ENCODE results near the gene COX14.

COX14 gene

DNA sequence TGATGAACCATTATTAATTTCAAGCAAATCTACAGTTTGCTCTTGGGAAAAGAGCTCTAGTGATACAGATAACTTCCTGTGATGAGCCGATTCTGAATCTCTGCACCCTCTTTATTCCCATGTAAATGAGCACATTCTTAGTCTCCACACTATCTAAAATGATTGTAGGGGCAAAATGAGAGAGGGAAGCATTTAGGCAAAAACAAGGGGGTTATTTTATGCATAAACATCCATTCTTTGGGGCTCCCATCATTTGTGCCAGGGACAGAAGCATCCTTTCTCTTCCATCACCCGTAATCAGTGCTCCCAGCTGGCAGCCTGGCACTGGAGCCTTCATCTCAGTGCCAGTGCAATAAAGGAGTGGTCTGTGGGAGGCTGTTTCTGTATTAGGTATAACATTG lies 9.9 kb upstream of the COX14 start:
- TF ChIP-seq, protein P1, sequence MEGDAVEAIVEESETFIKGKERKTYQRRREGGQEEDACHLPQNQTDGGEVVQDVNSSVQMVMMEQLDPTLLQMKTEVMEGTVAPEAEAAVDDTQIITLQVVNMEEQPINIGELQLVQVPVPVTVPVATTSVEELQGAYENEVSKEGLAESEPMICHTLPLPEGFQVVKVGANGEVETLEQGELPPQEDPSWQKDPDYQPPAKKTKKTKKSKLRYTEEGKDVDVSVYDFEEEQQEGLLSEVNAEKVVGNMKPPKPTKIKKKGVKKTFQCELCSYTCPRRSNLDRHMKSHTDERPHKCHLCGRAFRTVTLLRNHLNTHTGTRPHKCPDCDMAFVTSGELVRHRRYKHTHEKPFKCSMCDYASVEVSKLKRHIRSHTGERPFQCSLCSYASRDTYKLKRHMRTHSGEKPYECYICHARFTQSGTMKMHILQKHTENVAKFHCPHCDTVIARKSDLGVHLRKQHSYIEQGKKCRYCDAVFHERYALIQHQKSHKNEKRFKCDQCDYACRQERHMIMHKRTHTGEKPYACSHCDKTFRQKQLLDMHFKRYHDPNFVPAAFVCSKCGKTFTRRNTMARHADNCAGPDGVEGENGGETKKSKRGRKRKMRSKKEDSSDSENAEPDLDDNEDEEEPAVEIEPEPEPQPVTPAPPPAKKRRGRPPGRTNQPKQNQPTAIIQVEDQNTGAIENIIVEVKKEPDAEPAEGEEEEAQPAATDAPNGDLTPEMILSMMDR (IDR thresholded peaks at IDR 0.05; ENCODE audit: control insufficient read depth, insufficient read depth, low read depth, low read length, missing control alignments) = no peak
- DNase-seq (ENCODE audit: low read depth) = no peak
- H3K4me3 ChIP-seq (ENCODE audit: control insufficient read depth, low read depth, low read length) = no peak overlapping the region

DNA sequence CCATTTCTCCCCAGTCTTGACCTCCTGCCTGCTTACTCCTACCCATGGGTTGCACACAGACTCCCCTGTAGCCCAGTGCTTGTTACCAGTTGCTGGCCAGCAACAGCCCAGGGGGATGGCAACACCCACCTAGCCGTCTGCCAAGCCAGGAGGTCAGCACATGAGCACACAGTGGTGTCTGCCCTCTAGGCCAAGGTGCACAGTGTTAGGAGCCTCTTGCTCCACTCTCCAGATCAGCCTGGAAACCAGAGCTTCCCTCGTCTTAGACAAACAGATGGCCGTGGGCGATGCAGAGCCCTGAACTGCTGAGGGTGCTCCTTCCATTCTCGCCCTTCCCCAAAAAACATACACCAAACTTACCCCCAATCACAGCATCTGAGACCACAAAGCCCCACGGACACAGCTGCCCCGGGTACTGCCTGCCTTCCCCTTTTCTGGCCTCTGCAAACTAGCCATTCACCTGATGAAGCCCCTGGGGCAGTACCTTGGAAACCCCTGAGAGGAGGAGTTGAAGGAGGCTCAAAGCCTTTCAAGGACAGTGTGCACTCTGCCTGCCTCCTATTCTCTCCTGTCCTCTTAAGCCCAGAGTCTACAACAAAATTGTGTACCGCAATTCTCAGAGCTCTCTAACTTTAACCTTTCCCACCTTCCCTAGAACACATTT lies 9.3 kb upstream of the COX14 start:
- H3K4me3 ChIP-seq (ENCODE audit: control insufficient read depth, low read depth, low read length) = no peak overlapping the region
- TF ChIP-seq, protein P1 (IDR thresholded peaks at IDR 0.05; ENCODE audit: control insufficient read depth, insufficient read depth, low read depth, low read length, missing control alignments) = no peak
- DNase-seq (ENCODE audit: low read depth) = no peak

DNA sequence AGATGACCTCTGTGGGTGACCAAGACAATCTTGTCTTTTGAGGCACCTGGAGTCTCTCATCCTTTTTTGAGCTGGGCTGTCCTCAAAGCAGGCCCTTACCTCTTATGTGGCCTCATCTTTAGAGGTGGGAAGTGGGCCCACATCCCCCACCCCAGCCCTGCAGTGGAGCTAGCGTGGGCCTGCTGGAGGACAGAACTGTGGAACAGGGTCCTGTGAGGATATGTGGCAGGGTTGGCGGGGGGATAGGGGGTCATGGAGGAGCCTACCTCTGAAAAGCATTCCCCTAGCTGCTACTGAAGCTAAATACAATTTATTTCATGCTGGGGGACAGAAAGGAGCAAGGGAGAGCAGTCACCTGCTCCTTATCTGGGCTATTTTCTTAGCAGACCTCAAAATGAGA lies 8.7 kb upstream of the COX14 start:
- DNase-seq (ENCODE audit: low read depth) = no peak
- TF ChIP-seq, protein P1 (IDR thresholded peaks at IDR 0.05; ENCODE audit: control insufficient read depth, insufficient read depth, low read depth, low read length, missing control alignments) = no peak
- no peak overlapping the region for H3K4me3 ChIP-seq (ENCODE audit: control insufficient read depth, low read depth, low read length)

DNA sequence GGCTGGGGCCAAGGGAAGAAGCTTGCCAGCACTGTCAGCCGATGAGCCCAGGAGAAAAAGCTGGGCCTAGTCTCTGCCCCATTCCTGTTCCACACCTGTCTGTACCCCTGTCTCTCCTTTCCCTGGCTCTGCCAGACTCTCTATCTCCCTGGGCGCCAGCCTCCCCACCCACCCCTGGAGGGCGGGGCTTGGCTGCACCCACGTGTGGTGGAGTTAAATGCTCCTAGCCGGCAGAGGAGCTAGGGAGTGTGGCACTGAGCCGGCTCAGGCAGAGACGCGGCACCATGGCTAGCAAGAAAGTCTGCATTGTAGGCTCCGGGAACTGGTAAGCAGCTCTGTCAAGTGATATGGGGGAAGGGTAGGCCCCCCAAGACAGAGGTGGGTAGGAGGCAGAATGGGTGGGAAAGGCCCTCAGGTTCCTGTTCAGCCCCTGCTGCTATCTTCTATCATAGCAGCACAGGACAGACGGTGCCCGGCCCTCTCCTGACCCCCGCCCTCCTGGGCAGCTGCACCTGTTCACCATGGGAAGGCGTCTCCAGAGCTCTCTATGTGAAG lies 8.2 kb upstream of the COX14 start, which contains the start of gene GPD1:
TSS of gene GPD1 (plus strand) at position 242 of the 555 bp plus-strand sequence. CDS start at position 285, 43 bp downstream.
- DNase-seq (ENCODE audit: low read depth) = no peak
- TF ChIP-seq, protein P1 (IDR thresholded peaks at IDR 0.05; ENCODE audit: control insufficient read depth, insufficient read depth, low read depth, low read length, missing control alignments) = no peak
- H3K4me3 ChIP-seq (ENCODE audit: control insufficient read depth, low read depth, low read length) = no peak within 1 kb of the TSS

DNA sequence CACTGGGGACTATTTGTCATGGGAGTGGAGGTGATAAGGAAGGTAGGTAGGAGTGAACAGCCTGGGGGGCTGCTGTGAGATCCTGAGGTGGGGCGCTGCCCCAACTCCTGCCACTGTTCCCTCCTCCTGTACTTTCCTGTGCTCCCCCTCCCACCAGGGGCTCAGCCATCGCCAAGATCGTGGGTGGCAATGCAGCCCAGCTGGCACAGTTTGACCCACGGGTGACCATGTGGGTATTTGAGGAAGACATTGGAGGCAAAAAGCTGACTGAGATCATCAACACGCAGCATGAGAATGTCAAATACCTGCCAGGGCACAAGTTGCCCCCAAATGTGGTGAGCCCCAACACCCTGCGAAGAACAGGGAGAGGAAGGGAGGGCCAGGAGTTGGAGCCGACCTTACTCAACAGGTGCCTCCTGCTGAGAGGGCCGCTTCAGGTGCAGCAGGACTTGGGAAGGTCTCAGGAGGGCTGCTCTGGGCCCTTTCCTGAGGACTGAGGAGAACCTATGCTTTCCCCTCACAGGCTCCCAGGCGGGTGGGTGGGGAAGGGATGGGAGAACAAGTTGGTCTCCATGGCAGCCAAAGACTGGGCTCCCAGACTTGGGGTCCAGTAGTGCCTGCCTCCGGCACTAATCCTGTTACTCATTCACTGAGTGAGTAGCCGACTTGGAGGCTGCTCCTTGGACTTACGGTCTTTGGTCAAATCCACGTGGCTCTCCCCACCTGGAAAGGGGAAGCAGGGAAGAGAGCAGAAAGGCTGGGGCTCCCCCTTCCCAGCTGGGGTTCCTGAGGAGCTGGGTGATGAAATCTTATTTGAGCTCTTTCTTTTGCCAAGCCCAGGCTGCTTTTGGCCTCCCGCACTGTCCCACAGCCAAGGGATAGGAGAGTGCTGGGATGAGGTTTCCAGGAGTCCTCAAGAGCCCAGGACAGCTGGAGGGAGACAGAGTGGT lies 7.3 kb upstream of the COX14 start:
- TF ChIP-seq, protein P1 (IDR thresholded peaks at IDR 0.05; ENCODE audit: control insufficient read depth, insufficient read depth, low read depth, low read length, missing control alignments) = no peak
- DNase-seq (ENCODE audit: low read depth) = no peak
- H3K4me3 ChIP-seq (ENCODE audit: control insufficient read depth, low read depth, low read length) = no peak overlapping the region

DNA sequence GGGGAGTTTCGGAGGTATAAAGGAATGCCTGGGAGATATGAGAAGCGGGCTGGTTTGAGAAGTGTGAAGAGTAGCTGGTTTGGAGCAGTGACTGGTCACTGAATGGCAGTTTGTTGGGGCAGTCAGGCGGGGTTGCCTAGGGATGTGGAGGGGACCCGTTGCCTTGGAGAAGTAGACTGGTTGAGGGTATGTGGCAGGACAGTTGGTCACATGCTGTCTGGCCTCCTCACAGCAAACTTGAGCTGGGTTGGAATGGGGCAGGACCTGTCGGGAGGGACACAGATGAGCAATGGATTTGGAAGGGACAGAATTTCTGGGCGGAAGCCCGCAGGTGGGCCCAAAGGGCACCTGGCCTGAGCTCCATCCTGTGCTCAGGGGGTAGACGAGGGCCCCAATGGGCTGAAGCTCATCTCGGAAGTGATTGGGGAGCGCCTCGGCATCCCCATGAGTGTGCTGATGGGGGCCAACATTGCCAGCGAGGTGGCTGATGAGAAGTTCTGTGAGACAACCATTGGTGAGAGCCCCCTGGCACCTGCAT lies 6.1 kb upstream of the COX14 start:
- TF ChIP-seq, protein P1 (IDR thresholded peaks at IDR 0.05; ENCODE audit: control insufficient read depth, insufficient read depth, low read depth, low read length, missing control alignments) = no peak

More for the DNA sequence above, 6.1 kb upstream of the COX14 start:
- no peak for DNase-seq (ENCODE audit: low read depth)
- no peak overlapping the region for H3K4me3 ChIP-seq (ENCODE audit: control insufficient read depth, low read depth, low read length)
